Hematopoietic multipotent progenitor cell treated with erythropoietin and hydrocortisone succinate and interleukin-3 and kit ligand, for 17 days (in vitro differentiated cells): ENCODE data around the gene SAMSN1.
"Not testable (repeated sequence)": the region's sequence is repeated elsewhere in the genome, so short reads cannot be mapped to it uniquely, and the experiment has no call there.

Source experiments
- DNase-seq: peaks from one replicate; pipeline ENCODE4 v3.0.0-alpha.2; 2015; ENCODE audit warnings: low spot score

Gene SAMSN1

GRCh38 chr21:14528815-14529214, 17.3 kb downstream of the SAMSN1 start:
- no peak for DNase-seq

- DNase-seq = no peak
These were observed 18.1 kb downstream of the SAMSN1 start for GRCh38 chr21:14527696-14528652.

- DNase-seq = no peak
These were observed 19.0 kb downstream of the SAMSN1 start for GRCh38 chr21:14526836-14527695.

GRCh38 chr21:14526199-14526598, 19.9 kb downstream of the SAMSN1 start:
- no peak for DNase-seq

- no peak for DNase-seq
These were observed 22.9 kb downstream of the SAMSN1 start for GRCh38 chr21:14523234-14523633.

GRCh38 chr21:14522736-14523135, 23.4 kb downstream of the SAMSN1 start:
- DNase-seq = no peak

- no peak for DNase-seq
These were observed 25.6 kb downstream of the SAMSN1 start for GRCh38 chr21:14520535-14520934.

- no peak for DNase-seq
These were observed 27.1 kb downstream of the SAMSN1 start for GRCh38 chr21:14519000-14519399.

GRCh38 chr21:14513804-14514203, 32.3 kb downstream of the SAMSN1 start:
- no peak for DNase-seq

GRCh38 chr21:14506859-14507457, 39.2 kb downstream of the SAMSN1 start:
- not testable (repeated sequence) for DNase-seq

GRCh38 chr21:14500873-14501272, 45.2 kb downstream of the SAMSN1 start:
- no peak for DNase-seq

- no peak for DNase-seq
These were observed 46.8 kb downstream of the SAMSN1 start for GRCh38 chr21:14499316-14499715.

- no peak for DNase-seq
These were observed 48.3 kb downstream of the SAMSN1 start for GRCh38 chr21:14497825-14498224.

- no peak for DNase-seq
These were observed 51.0 kb downstream of the SAMSN1 start for GRCh38 chr21:14495075-14495474.

GRCh38 chr21:14494181-14494580, 51.9 kb downstream of the SAMSN1 start:
- not testable (repeated sequence) for DNase-seq

- DNase-seq = no peak
These were observed 52.4 kb downstream of the SAMSN1 start for GRCh38 chr21:14493731-14494130.

GRCh38 chr21:14492931-14493330, 53.2 kb downstream of the SAMSN1 start:
- DNase-seq = no peak

GRCh38 chr21:14491269-14491681, 54.8 kb downstream of the SAMSN1 start:
- DNase-seq = no peak

- DNase-seq = no peak
These were observed 57.4 kb downstream of the SAMSN1 start for GRCh38 chr21:14488672-14489204.

- DNase-seq = no peak
These were observed 58.4 kb downstream of the SAMSN1 start for GRCh38 chr21:14487490-14488432.

GRCh38 chr21:14486869-14487268, 59.2 kb downstream of the SAMSN1 start:
- no peak for DNase-seq
